Smooth muscle cell (in vitro differentiated cells): ENCODE measurements around the gene CD209. TPM values are rescaled to one million over a fixed set of nuclear protein-coding genes. Genes with fewer than 3 reads are reported as not detected.

ENCODE experiments used
- DNase-seq: peaks from one replicate; lab custom pipeline; 2025; ENCODE audit not compliant: unreplicated experiment; lab: John Stamatoyannopoulos, UW
- H2AFZ ChIP-seq: fragments of 200-600 bp; sonication (generic); 2 replicates; pipeline ENCODE4 v1.6.0; 2016; ENCODE audit warnings: antibody characterized with exemption, low read depth, mild to moderate bottlenecking
- H3F3A ChIP-seq: fragments of 200-600 bp; sonication (generic); 2 replicates; pipeline ENCODE4 v1.6.0; 2017; ENCODE audit warnings: antibody characterized with exemption, low read depth
- H3K27ac ChIP-seq: fragments of 200-600 bp; sonication (generic); 2 replicates; pipeline ENCODE4 v1.5.1; 2016; ENCODE audit warnings: low read depth, mild to moderate bottlenecking
- H3K27me3 ChIP-seq: fragments of 200-600 bp; sonication (generic); 2 replicates; pipeline ENCODE4 v1.6.1; 2016; ENCODE audit warnings: low read depth, mild to moderate bottlenecking
- H3K36me3 ChIP-seq: fragments of 200-600 bp; sonication (generic); 2 replicates; pipeline ENCODE4 v1.5.1; 2016; ENCODE audit warnings: low read depth
- H3K4me1 ChIP-seq: fragments of 200-600 bp; sonication (generic); 2 replicates; pipeline ENCODE4 v1.5.1; 2016; ENCODE audit warnings: low read depth
- H3K4me2 ChIP-seq: fragments of 200-600 bp; sonication (generic); 2 replicates; pipeline ENCODE4 v1.6.0; 2016; ENCODE audit warnings: mild to moderate bottlenecking
- H3K4me3 ChIP-seq: fragments of 200-600 bp; sonication (generic); 2 replicates; pipeline ENCODE4 v1.5.1; 2016; ENCODE audit warnings: mild to moderate bottlenecking
- H3K79me2 ChIP-seq: fragments of 200-600 bp; sonication (generic); 2 replicates; pipeline ENCODE4 v1.6.0; 2016; ENCODE audit warnings: low read depth, mild to moderate bottlenecking
- H3K9ac ChIP-seq: fragments of 200-600 bp; sonication (generic); 2 replicates; pipeline ENCODE4 v1.6.0; 2016; ENCODE audit warnings: low read depth
- H3K9me3 ChIP-seq: fragments of 200-600 bp; sonication (generic); replicated peaks from 2 replicates; pipeline ENCODE4 v1.5.1; 2016; ENCODE audit warnings: low read depth
- H4K20me1 ChIP-seq: fragments of 200-600 bp; sonication (generic); 2 replicates; pipeline ENCODE4 v1.6.0; 2016; ENCODE audit warnings: low read depth
- CTCF ChIP-seq: fragments of 200-600 bp; sonication (generic); IDR thresholded peaks from 2 replicates; pipeline ENCODE4 v1.5.1; 2017; ENCODE audit warnings: borderline replicate concordance, mild to moderate bottlenecking, antibody characterized with exemption; ENCODE audit not compliant: insufficient read depth, poor library complexity, severe bottlenecking
- WGBS: methylation state at CpG from one replicate; pipeline ENCODE4 v1.1.7; 2016; ENCODE audit warnings: low lambda C conversion rate; 5-methylcytosine and 5-hydroxymethylcytosine counted together
- polyA plus RNA-seq: library from polyadenylated mRNA; unstranded; fragments of >200 nt; fragmentation: Nextera tagmentation; extraction: Ambion mirVana; gene quantifications from 2 replicates; pipeline ENCODE4 v1.2.1, GENCODE V29; 2016
- total RNA-seq: library from RNA; depleted of rRNA; stranded (reverse); fragments of >200 nt; gene quantifications from 2 replicates; pipeline ENCODE4 v1.2.3, GENCODE V29; 2014

The CD209 gene
- total and polyA plus RNA-seq, 2 experiments from 2014 or later: not detected

DNA sequence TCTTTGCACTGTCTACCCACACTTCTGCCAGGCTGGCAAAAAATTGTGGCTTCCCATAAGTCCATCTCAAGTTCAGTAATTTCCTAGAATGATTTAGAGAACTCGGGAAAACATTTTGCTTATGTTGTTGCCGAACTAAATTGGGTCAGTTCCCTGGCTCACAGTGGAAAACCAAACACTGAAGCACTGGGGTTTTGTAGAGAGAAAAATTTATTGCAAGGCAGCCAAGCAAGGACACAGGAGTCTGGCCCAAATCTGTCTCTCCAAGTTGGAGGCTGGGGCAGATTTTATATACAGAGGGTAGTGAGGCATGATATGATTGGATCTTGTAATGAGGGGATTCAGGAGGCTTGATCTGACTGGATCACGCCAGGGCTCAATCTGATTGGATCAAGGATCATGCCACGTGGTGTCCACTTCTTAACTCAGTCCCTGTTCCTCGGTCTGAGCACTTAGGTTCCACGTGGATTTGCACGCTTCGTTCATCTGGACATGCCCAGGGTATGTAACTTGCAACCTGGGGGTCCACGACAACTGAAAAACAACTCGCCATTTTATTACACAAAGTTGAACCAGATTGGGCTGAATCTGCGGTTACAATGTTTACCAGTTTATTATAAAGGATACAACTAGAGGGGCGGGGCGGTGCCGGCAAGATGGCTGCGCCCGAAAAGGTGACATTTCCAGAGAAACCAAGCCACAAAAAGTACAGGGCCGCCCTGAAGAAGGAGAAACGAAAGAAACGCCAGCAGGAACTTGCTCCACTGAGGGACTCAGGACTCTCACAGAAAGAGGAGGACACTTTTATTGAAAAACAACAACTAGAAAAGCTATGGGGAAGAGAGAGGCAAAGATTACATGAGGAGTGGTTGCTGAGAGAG, 7.3 kb downstream of the CD209 start:
- Histone ChIP-seq H3K4me2 (no peak overlapping the region), H3F3A (no peaks in the 10 kb centered on the region), H3K27me3 (peaks cover 32% of the 10 kb centered on the region), H4K20me1 (no peaks in the 10 kb centered on the region), H2AFZ (no peak overlapping the region), H3K79me2 (no peaks in the 10 kb centered on the region), H3K4me3 (no peak overlapping the region), H3K36me3 (no peaks in the 10 kb centered on the region), H3K9ac (no peak overlapping the region), H3K9me3 (no peaks in the 10 kb centered on the region), H3K27ac (no peak overlapping the region), H3K4me1 (no peaks in the 10 kb centered on the region)
- DNase-seq: no peak
- 86% methylated on average over 19 of the region's 19 CpGs for WGBS
- no peak for TF ChIP-seq CTCF

- Histone ChIP-seq H4K20me1 (no peaks in the 10 kb centered on the region), H3F3A (no peaks in the 10 kb centered on the region), H3K4me2 (no peak overlapping the region), H3K27ac (no peak overlapping the region), H3K4me3 (no peak overlapping the region), H2AFZ (no peak overlapping the region), H3K79me2 (no peaks in the 10 kb centered on the region), H3K4me1 (no peaks in the 10 kb centered on the region), H3K27me3 (peaks cover 30% of the 10 kb centered on the region), H3K36me3 (no peaks in the 10 kb centered on the region), H3K9ac (no peak overlapping the region), H3K9me3 (no peaks in the 10 kb centered on the region)
- WGBS: 69% methylated on average over 2 of the region's 2 CpGs
- DNase-seq: no peak
- TF ChIP-seq CTCF: no peak
These were observed 8.1 kb downstream of the CD209 start for GRCh38 chr19:7739211-7739755.

- H3K9me3 ChIP-seq: no peaks in the 10 kb centered on the region
- no peaks in the 10 kb centered on the region for H3K4me1 ChIP-seq
- no peaks in the 10 kb centered on the region for H3F3A ChIP-seq
- H3K9ac ChIP-seq: no peak overlapping the region
- TF ChIP-seq CTCF: no peak
- H3K79me2 ChIP-seq: no peaks in the 10 kb centered on the region
- no peaks in the 10 kb centered on the region for H4K20me1 ChIP-seq
- no peak overlapping the region for H2AFZ ChIP-seq
- no peak overlapping the region for H3K4me2 ChIP-seq
- peaks cover 24% of the 10 kb centered on the region for H3K27me3 ChIP-seq
- no peak overlapping the region for H3K27ac ChIP-seq
- no peak for DNase-seq
- H3K36me3 ChIP-seq: no peaks in the 10 kb centered on the region
- H3K4me3 ChIP-seq: no peak overlapping the region
- WGBS: 79% methylated on average over 7 of the region's 7 CpGs
These were observed 9.3 kb downstream of the CD209 start for GRCh38 chr19:7738023-7738422.
